H9 (cell line): ENCODE data around the gene FA2H. TPM values are rescaled to one million over a fixed set of nuclear protein-coding genes. Genes with fewer than 3 reads are reported as not detected.

ENCODE experiments used
- DNase-seq: peaks from one replicate; pipeline ENCODE4 v3.0.0-alpha.2; 2017
- H2AFZ ChIP-seq: one replicate; pipeline ENCODE4 v1.6.1; 2013; ENCODE audit warnings: mild to moderate bottlenecking, low read length, control low read depth, moderate library complexity
- H2AK5ac ChIP-seq: 2 replicates; pipeline ENCODE4 v1.6.1; 2013; ENCODE audit warnings: low read length, control low read depth, mixed read lengths; ENCODE audit not compliant: insufficient read length
- H2BK120ac ChIP-seq: one replicate; pipeline ENCODE4 v1.6.1; 2013; ENCODE audit warnings: low read depth, mild to moderate bottlenecking, low read length, control low read depth, inconsistent platforms; ENCODE audit not compliant: poor library complexity, severe bottlenecking
- H2BK12ac ChIP-seq: 2 replicates; pipeline ENCODE4 v1.6.1; 2013; ENCODE audit warnings: low read length, control low read depth, mixed read lengths, low read depth; ENCODE audit not compliant: insufficient read length
- H2BK15ac ChIP-seq: 2 replicates; pipeline ENCODE4 v1.6.1; 2013; ENCODE audit warnings: low read depth, low read length, control low read depth
- H2BK20ac ChIP-seq: one replicate; pipeline ENCODE4 v1.6.1; 2013; ENCODE audit warnings: low read depth, mild to moderate bottlenecking, low read length, control low read depth, inconsistent platforms; ENCODE audit not compliant: poor library complexity, severe bottlenecking
- H2BK5ac ChIP-seq: 2 replicates; pipeline ENCODE4 v1.6.1; 2013; ENCODE audit warnings: low read length, control low read depth, mixed read lengths; ENCODE audit not compliant: insufficient read length
- H3K14ac ChIP-seq: 2 replicates; pipeline ENCODE4 v1.6.1; 2013; ENCODE audit warnings: low read length, control low read depth; ENCODE audit not compliant: insufficient read depth
- H3K18ac ChIP-seq: 2 replicates; pipeline ENCODE4 v1.6.1; 2013; ENCODE audit warnings: low read depth, mild to moderate bottlenecking, mixed read lengths, low read length, control low read depth; ENCODE audit not compliant: insufficient read length
- H3K23ac ChIP-seq: 2 replicates; pipeline ENCODE4 v1.6.1; 2013; ENCODE audit warnings: low read length, control low read depth, mixed read lengths, low read depth; ENCODE audit not compliant: insufficient read length
- H3K23me2 ChIP-seq: 2 replicates; pipeline ENCODE4 v1.6.1; 2013; ENCODE audit warnings: low read depth, mild to moderate bottlenecking, mixed read lengths, low read length, control low read depth; ENCODE audit not compliant: insufficient read length, poor library complexity, severe bottlenecking
- H3K27ac ChIP-seq: 2 replicates; pipeline ENCODE4 v1.5.1; 2013; ENCODE audit warnings: low read length, control low read depth, mixed read lengths, low read depth; ENCODE audit not compliant: insufficient read length
- H3K27me3 ChIP-seq: 2 replicates; pipeline ENCODE4 v1.6.1; 2013; ENCODE audit warnings: low read length, control low read depth, inconsistent platforms; ENCODE audit not compliant: insufficient read depth
- H3K4ac ChIP-seq: 2 replicates; pipeline ENCODE4 v1.6.1; 2013; ENCODE audit warnings: low read depth, mild to moderate bottlenecking, control low read depth, inconsistent platforms, low read length, moderate library complexity
- H3K4me1 ChIP-seq: 2 replicates; pipeline ENCODE4 v1.6.1; 2013; ENCODE audit warnings: low read length, control low read depth, inconsistent platforms; ENCODE audit not compliant: insufficient read depth
- H3K4me2 ChIP-seq: 2 replicates; pipeline ENCODE4 v1.6.1; 2013; ENCODE audit warnings: low read length, control low read depth, mixed read lengths; ENCODE audit not compliant: insufficient read length, insufficient read depth
- H3K56ac ChIP-seq: 2 replicates; pipeline ENCODE4 v1.6.1; 2013; ENCODE audit warnings: low read depth, mild to moderate bottlenecking, mixed read lengths, low read length, control low read depth; ENCODE audit not compliant: insufficient read length
- H3K79me1 ChIP-seq: 2 replicates; pipeline ENCODE4 v1.6.1; 2013; ENCODE audit warnings: low read depth, mild to moderate bottlenecking, moderate library complexity, low read length, control low read depth, inconsistent platforms; ENCODE audit not compliant: insufficient read depth, poor library complexity, severe bottlenecking
- H3K79me2 ChIP-seq: 2 replicates; pipeline ENCODE4 v1.6.1; 2013; ENCODE audit warnings: low read length, control low read depth, inconsistent platforms; ENCODE audit not compliant: insufficient read depth
- H3K9ac ChIP-seq: 2 replicates; pipeline ENCODE4 v1.6.1; 2013; ENCODE audit warnings: low read length, control low read depth, mixed read lengths; ENCODE audit not compliant: insufficient read length; ENCODE audit errors: extremely low read depth
- H3K9me3 ChIP-seq: one replicate; pipeline ENCODE4 v1.6.1; 2013; ENCODE audit warnings: low read depth, low read length, inconsistent platforms; ENCODE audit not compliant: control insufficient read depth
- H3T11ph ChIP-seq: one replicate; pipeline ENCODE4 v1.6.1; 2013; ENCODE audit warnings: mild to moderate bottlenecking, low read length, control low read depth, inconsistent platforms
- H4K20me1 ChIP-seq: one replicate; pipeline ENCODE4 v1.6.1; 2013; ENCODE audit not compliant: control insufficient read depth, insufficient read length, insufficient read depth
- H4K5ac ChIP-seq: 2 replicates; pipeline ENCODE4 v1.6.1; 2013; ENCODE audit warnings: low read depth, mild to moderate bottlenecking, mixed read lengths, low read length, control low read depth; ENCODE audit not compliant: insufficient read length
- H4K8ac ChIP-seq: replicated peaks from 2 replicates; pipeline ENCODE4 v1.6.1; 2013; ENCODE audit warnings: low read length, control low read depth, mixed read lengths, low read depth; ENCODE audit not compliant: insufficient read length
- H4K91ac ChIP-seq: 2 replicates; pipeline ENCODE4 v1.6.1; 2013; ENCODE audit warnings: low read depth, mild to moderate bottlenecking, moderate library complexity, mixed read lengths, low read length, control low read depth; ENCODE audit not compliant: insufficient read length
- H3K27ac Mint-ChIP-seq, 3 experiments: 2 replicates in 2 of 3; 3 replicates in 1 of 3; pipeline ENCODE4 v1.8.0; 2020 to 2021; ENCODE audit warnings: mixed read lengths in 3 of 3, mild to moderate bottlenecking in 1 of 3, moderate library complexity in 1 of 3
- H3K27me3 Mint-ChIP-seq: 2 replicates; pipeline ENCODE4 v1.8.0; 2021; ENCODE audit warnings: low read depth, mild to moderate bottlenecking, moderate library complexity, mixed read lengths
- H3K36me3 Mint-ChIP-seq, 3 experiments: 2 replicates in 2 of 3; 3 replicates in 1 of 3; pipeline ENCODE4 v1.8.0; 2020 to 2021; ENCODE audit warnings: low read depth in 3 of 3, mixed read lengths in 3 of 3; ENCODE audit not compliant: insufficient read depth in 1 of 3
- H3K4me1 Mint-ChIP-seq, 2 experiments: 2 replicates each; pipeline ENCODE4 v1.8.0; 2020; ENCODE audit warnings: mixed read lengths in 2 of 2
- H3K4me3 Mint-ChIP-seq, 2 experiments: 2 replicates in 1 of 2; 3 replicates in 1 of 2; pipeline ENCODE4 v1.8.0; 2020 to 2021; ENCODE audit warnings: mild to moderate bottlenecking in 2 of 2, mixed read lengths in 2 of 2, moderate library complexity in 1 of 2
- H3K9me3 Mint-ChIP-seq, 2 experiments: 2 replicates in 1 of 2; 3 replicates in 1 of 2; pipeline ENCODE4 v1.8.0; 2020; ENCODE audit warnings: mild to moderate bottlenecking in 2 of 2, mixed read lengths in 2 of 2, moderate library complexity in 1 of 2
- WGBS: extraction: QIAGEN DNeasy Blood & Tissue Kit; methylation state at CpG from one replicate; pipeline ENCODE4 v1.1.7; 2013; ENCODE audit warnings: missing lambda C conversion rate, low lambda C conversion rate, mixed read lengths; ENCODE audit not compliant: insufficient read length; ENCODE audit errors: extremely low coverage; 5-methylcytosine and 5-hydroxymethylcytosine counted together
- total RNA-seq: library from RNA; stranded (reverse); gene quantifications from 2 replicates; pipeline ENCODE4 v1.2.1, GENCODE V29; 2021
- TF ChIP-seq, protein P1 (sequence below): fragments of 200-600 bp; sonication (generic); conservative IDR thresholded peaks from 3 replicates; pipeline ENCODE4 v1.8.0; 2021; ENCODE audit warnings: antibody characterized with exemption, mild to moderate bottlenecking

FA2H gene
- total RNA-seq, 1 experiment from 2014 or later = 25.1 TPM

DNA sequence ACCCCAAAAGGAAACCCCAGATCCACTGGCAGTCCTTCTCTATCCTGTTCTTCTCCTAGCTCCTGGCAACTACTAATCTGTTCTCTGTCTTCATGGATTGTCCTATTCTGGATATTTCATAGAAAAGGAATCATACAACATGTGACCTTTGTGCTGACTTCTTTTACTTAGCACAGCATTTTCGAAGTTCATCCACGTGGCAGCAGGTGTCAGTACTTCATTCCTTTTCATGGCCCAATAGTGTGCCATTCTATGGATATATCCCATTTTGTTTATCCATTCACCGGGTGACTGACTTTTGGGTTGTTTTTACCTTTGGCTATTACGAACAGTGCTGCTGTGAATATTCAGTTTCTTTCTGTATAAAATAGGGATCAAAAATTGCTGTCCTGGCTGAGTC is 10.4 kb upstream of the FA2H start:
- H3K36me3 Mint-ChIP-seq = peaks cover 0 to 21% (median 0%) of the 10 kb centered on the region in 3 experiments; a peak in 3 of 7 replicates
- no peak overlapping the region for H3K4me2 ChIP-seq
- no peaks in the 10 kb centered on the region for H4K20me1 ChIP-seq
- H3K56ac ChIP-seq = no peak overlapping the region
- H2AK5ac ChIP-seq = no peak overlapping the region
- H3K4me1 ChIP-seq = no peaks in the 10 kb centered on the region
- no peak overlapping the region for H3K27ac ChIP-seq
- H3K14ac ChIP-seq = no peak overlapping the region
- H3K4me3 Mint-ChIP-seq = no peak overlapping the region
- H2BK12ac ChIP-seq = no peak overlapping the region
- peaks cover 11 to 31% of the 10 kb centered on the region in 2 experiments for H3K4me1 Mint-ChIP-seq
- no peaks in the 10 kb centered on the region for H3K27me3 ChIP-seq
- no peak overlapping the region for H3T11ph ChIP-seq
- no peak overlapping the region for H3K4ac ChIP-seq
- H3K23ac ChIP-seq = no peak overlapping the region
- no peak overlapping the region for H3K27ac Mint-ChIP-seq
- no peaks in the 10 kb centered on the region for H3K23me2 ChIP-seq
- H3K9ac ChIP-seq = no peak overlapping the region
- H4K5ac ChIP-seq = no peak overlapping the region
- H3K79me2 ChIP-seq = no peaks in the 10 kb centered on the region
- no peak overlapping the region for H3K18ac ChIP-seq
- no peak overlapping the region for H2BK20ac ChIP-seq
- no CpG with 5 or more reads among the region's 4 CpGs for WGBS
- no peak overlapping the region for H4K91ac ChIP-seq
- TF ChIP-seq, protein P1, sequence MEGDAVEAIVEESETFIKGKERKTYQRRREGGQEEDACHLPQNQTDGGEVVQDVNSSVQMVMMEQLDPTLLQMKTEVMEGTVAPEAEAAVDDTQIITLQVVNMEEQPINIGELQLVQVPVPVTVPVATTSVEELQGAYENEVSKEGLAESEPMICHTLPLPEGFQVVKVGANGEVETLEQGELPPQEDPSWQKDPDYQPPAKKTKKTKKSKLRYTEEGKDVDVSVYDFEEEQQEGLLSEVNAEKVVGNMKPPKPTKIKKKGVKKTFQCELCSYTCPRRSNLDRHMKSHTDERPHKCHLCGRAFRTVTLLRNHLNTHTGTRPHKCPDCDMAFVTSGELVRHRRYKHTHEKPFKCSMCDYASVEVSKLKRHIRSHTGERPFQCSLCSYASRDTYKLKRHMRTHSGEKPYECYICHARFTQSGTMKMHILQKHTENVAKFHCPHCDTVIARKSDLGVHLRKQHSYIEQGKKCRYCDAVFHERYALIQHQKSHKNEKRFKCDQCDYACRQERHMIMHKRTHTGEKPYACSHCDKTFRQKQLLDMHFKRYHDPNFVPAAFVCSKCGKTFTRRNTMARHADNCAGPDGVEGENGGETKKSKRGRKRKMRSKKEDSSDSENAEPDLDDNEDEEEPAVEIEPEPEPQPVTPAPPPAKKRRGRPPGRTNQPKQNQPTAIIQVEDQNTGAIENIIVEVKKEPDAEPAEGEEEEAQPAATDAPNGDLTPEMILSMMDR = peak; percentile 28; the same call in 2 of the 3 replicates
- no peak overlapping the region for H4K8ac ChIP-seq
- DNase-seq = no peak
- H3K9me3 Mint-ChIP-seq = no peaks in the 10 kb centered on the region; a peak in 1 of 5 replicates
- H3K9me3 ChIP-seq = no peaks in the 10 kb centered on the region
- H2BK15ac ChIP-seq = no peak overlapping the region
- H2AFZ ChIP-seq = no peak overlapping the region
- no peaks in the 10 kb centered on the region for H3K79me1 ChIP-seq
- no peak overlapping the region for H2BK120ac ChIP-seq
- no peaks in the 10 kb centered on the region for H3K27me3 Mint-ChIP-seq
- no peak overlapping the region for H2BK5ac ChIP-seq
